ENCODE measurements around the gene TBC1D10A. TPM values are rescaled to one million over a fixed set of nuclear protein-coding genes. Genes with fewer than 3 reads are reported as not detected.

The TBC1D10A gene
- total and polyA plus RNA-seq, 2 experiments from 2014 or later: 3.3 to 8.8 TPM

DNA sequence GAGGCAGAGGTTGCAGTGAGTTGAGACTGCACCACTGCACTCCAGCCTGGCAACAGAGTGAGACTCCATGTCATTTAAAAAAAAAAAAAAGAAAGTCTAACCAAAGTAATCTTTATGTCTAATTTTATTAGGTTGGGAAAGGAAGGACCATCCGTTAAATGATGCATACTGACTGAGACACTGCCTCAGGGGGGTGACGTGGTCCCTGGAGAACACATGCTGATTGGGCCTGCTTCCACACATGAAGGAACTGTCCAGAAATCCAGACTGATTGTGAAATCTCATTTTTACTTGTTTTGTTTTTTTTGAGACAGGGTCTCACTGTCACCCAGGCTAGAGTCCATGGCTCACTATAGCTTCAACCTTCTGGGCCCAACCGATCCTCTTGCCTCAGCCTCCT lies 24.5 kb upstream of the TBC1D10A start:
- peaks cover 4% of the 10 kb centered on the region for H3K27me3 Mint-ChIP-seq (ENCODE audit: insufficient read depth, low read depth, poor library complexity)
- peaks cover 10% of the 10 kb centered on the region for H3K4me1 Mint-ChIP-seq
- no peaks in the 10 kb centered on the region for H3K27me3 ChIP-seq (ENCODE audit: insufficient read depth)
- no peaks in the 10 kb centered on the region; the same call in 2 of the 3 replicates for H3K9me3 Mint-ChIP-seq
- no peak overlapping the region for H3K27ac Mint-ChIP-seq
- peaks cover 37% of the 10 kb centered on the region for H3K36me3 ChIP-seq (ENCODE audit: insufficient read depth)
- ATAC-seq: no peak
- H3K4me2 ChIP-seq: no peak overlapping the region
- H3K36me3 Mint-ChIP-seq (ENCODE audit: low read depth): peaks cover 65% of the 10 kb centered on the region
- no peak overlapping the region for H3K27ac ChIP-seq (ENCODE audit: low read depth)
- peaks cover 81% of the 10 kb centered on the region for H3K79me2 ChIP-seq (replicated peaks; ENCODE audit: insufficient read depth)
- H3K9me2 ChIP-seq (ENCODE audit: insufficient read depth): no peaks in the 10 kb centered on the region
- H4K20me1 ChIP-seq (replicated peaks; ENCODE audit: insufficient read depth): peaks cover 36% of the 10 kb centered on the region
- no peak for DNase-seq (ENCODE audit: low spot score)
- peaks cover 9% of the 10 kb centered on the region; the same call in 1 of the 2 replicates for H3K4me1 ChIP-seq (ENCODE audit: insufficient read depth)
- H2AFZ ChIP-seq: no peak overlapping the region
- no peak overlapping the region for H3K4me3 Mint-ChIP-seq
- TF ChIP-seq NANOG (IDR thresholded peaks at IDR 0.05; ENCODE audit: borderline replicate concordance): no peak
- TF ChIP-seq, protein P1, sequence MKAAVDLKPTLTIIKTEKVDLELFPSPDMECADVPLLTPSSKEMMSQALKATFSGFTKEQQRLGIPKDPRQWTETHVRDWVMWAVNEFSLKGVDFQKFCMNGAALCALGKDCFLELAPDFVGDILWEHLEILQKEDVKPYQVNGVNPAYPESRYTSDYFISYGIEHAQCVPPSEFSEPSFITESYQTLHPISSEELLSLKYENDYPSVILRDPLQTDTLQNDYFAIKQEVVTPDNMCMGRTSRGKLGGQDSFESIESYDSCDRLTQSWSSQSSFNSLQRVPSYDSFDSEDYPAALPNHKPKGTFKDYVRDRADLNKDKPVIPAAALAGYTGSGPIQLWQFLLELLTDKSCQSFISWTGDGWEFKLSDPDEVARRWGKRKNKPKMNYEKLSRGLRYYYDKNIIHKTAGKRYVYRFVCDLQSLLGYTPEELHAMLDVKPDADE (IDR thresholded peaks at IDR 0.05): no peak
- no peak for TF ChIP-seq JUNB (IDR thresholded peaks at IDR 0.05; ENCODE audit: unreplicated experiment)
- TF ChIP-seq, protein P2, sequence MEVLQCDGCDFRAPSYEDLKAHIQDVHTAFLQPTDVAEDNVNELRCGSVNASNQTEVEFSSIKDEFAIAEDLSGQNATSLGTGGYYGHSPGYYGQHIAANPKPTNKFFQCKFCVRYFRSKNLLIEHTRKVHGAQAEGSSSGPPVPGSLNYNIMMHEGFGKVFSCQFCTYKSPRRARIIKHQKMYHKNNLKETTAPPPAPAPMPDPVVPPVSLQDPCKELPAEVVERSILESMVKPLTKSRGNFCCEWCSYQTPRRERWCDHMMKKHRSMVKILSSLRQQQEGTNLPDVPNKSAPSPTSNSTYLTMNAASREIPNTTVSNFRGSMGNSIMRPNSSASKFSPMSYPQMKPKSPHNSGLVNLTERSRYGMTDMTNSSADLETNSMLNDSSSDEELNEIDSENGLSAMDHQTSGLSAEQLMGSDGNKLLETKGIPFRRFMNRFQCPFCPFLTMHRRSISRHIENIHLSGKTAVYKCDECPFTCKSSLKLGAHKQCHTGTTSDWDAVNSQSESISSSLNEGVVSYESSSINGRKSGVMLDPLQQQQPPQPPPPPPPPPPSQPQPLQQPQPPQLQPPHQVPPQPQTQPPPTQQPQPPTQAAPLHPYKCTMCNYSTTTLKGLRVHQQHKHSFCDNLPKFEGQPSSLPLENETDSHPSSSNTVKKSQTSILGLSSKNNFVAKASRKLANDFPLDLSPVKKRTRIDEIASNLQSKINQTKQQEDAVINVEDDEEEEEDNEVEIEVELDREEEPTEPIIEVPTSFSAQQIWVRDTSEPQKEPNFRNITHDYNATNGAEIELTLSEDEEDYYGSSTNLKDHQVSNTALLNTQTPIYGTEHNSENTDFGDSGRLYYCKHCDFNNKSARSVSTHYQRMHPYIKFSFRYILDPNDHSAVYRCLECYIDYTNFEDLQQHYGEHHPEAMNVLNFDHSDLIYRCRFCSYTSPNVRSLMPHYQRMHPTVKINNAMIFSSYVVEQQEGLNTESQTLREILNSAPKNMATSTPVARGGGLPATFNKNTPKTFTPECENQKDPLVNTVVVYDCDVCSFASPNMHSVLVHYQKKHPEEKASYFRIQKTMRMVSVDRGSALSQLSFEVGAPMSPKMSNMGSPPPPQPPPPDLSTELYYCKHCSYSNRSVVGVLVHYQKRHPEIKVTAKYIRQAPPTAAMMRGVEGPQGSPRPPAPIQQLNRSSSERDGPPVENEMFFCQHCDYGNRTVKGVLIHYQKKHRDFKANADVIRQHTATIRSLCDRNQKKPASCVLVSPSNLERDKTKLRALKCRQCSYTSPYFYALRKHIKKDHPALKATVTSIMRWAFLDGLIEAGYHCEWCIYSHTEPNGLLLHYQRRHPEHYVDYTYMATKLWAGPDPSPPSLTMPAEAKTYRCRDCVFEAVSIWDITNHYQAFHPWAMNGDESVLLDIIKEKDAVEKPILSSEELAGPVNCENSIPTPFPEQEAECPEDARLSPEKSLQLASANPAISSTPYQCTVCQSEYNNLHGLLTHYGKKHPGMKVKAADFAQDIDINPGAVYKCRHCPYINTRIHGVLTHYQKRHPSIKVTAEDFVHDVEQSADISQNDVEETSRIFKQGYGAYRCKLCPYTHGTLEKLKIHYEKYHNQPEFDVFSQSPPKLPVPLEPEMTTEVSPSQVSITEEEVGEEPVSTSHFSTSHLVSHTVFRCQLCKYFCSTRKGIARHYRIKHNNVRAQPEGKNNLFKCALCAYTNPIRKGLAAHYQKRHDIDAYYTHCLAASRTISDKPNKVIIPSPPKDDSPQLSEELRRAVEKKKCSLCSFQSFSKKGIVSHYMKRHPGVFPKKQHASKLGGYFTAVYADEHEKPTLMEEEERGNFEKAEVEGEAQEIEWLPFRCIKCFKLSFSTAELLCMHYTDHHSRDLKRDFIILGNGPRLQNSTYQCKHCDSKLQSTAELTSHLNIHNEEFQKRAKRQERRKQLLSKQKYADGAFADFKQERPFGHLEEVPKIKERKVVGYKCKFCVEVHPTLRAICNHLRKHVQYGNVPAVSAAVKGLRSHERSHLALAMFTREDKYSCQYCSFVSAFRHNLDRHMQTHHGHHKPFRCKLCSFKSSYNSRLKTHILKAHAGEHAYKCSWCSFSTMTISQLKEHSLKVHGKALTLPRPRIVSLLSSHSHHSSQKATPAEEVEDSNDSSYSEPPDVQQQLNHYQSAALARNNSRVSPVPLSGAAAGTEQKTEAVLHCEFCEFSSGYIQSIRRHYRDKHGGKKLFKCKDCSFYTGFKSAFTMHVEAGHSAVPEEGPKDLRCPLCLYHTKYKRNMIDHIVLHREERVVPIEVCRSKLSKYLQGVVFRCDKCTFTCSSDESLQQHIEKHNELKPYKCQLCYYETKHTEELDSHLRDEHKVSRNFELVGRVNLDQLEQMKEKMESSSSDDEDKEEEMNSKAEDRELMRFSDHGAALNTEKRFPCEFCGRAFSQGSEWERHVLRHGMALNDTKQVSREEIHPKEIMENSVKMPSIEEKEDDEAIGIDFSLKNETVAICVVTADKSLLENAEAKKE (CRISPR knock-in tag; IDR thresholded peaks at IDR 0.05): no peak
- TF ChIP-seq, protein P3, sequence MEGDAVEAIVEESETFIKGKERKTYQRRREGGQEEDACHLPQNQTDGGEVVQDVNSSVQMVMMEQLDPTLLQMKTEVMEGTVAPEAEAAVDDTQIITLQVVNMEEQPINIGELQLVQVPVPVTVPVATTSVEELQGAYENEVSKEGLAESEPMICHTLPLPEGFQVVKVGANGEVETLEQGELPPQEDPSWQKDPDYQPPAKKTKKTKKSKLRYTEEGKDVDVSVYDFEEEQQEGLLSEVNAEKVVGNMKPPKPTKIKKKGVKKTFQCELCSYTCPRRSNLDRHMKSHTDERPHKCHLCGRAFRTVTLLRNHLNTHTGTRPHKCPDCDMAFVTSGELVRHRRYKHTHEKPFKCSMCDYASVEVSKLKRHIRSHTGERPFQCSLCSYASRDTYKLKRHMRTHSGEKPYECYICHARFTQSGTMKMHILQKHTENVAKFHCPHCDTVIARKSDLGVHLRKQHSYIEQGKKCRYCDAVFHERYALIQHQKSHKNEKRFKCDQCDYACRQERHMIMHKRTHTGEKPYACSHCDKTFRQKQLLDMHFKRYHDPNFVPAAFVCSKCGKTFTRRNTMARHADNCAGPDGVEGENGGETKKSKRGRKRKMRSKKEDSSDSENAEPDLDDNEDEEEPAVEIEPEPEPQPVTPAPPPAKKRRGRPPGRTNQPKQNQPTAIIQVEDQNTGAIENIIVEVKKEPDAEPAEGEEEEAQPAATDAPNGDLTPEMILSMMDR (conservative IDR thresholded peaks at IDR 0.05; ENCODE audit: low read depth in 2 of 2): no peak
- no peak for TF ChIP-seq EZH2 (IDR thresholded peaks at IDR 0.05; ENCODE audit: low read depth, unreplicated experiment)
- TF ChIP-seq, protein P4, sequence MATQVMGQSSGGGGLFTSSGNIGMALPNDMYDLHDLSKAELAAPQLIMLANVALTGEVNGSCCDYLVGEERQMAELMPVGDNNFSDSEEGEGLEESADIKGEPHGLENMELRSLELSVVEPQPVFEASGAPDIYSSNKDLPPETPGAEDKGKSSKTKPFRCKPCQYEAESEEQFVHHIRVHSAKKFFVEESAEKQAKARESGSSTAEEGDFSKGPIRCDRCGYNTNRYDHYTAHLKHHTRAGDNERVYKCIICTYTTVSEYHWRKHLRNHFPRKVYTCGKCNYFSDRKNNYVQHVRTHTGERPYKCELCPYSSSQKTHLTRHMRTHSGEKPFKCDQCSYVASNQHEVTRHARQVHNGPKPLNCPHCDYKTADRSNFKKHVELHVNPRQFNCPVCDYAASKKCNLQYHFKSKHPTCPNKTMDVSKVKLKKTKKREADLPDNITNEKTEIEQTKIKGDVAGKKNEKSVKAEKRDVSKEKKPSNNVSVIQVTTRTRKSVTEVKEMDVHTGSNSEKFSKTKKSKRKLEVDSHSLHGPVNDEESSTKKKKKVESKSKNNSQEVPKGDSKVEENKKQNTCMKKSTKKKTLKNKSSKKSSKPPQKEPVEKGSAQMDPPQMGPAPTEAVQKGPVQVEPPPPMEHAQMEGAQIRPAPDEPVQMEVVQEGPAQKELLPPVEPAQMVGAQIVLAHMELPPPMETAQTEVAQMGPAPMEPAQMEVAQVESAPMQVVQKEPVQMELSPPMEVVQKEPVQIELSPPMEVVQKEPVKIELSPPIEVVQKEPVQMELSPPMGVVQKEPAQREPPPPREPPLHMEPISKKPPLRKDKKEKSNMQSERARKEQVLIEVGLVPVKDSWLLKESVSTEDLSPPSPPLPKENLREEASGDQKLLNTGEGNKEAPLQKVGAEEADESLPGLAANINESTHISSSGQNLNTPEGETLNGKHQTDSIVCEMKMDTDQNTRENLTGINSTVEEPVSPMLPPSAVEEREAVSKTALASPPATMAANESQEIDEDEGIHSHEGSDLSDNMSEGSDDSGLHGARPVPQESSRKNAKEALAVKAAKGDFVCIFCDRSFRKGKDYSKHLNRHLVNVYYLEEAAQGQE (IDR thresholded peaks at IDR 0.05; ENCODE audit: unreplicated experiment): no peak
- no peak overlapping the region for H3K4me3 ChIP-seq
- no peaks in the 10 kb centered on the region for H3F3A ChIP-seq (replicated peaks; ENCODE audit: low read depth)
